ENCODE results near the gene SEC24C.

GRCh38 chr10:73743327-73743904 lies 756 bp upstream of the SEC24C start:
- TF ChIP-seq POLR2AphosphoS5 (IDR thresholded peaks at IDR 0.05; ENCODE audit: low read depth) (no peak), CTCF (IDR thresholded peaks at IDR 0.05; ENCODE audit: insufficient read depth, low read length) (no peak), SPI1 (IDR thresholded peaks at IDR 0.05; ENCODE audit: borderline replicate concordance, low read depth) (no peak), REST (IDR thresholded peaks at IDR 0.05; ENCODE audit: insufficient replicate concordance, low read depth) (no peak), GABPA (IDR thresholded peaks at IDR 0.05; ENCODE audit: low read depth) (no peak)

Measured in HL-60 (cell line).